WTC11 (cell line): ENCODE results near the gene POGLUT2. TPM values are rescaled to one million over a fixed set of nuclear protein-coding genes. Genes with fewer than 3 reads are reported as not detected.

Source experiments
- ATAC-seq: fragments of 200-7000 bp; cut with Tn5 transposase; 2 replicates; pipeline ENCODE4 v1.10.0; 2021; ENCODE audit warnings: mild to moderate bottlenecking, moderate library complexity
- CTCF ChIA-PET: fragments of 300-600 bp; sonication (Branson Sonifier 250); formaldehyde crosslinking; loops from one replicate; lab custom pipeline; 2021; ENCODE audit warnings: antibody characterized with exemption; lab: Charles Lee
- POLR2A ChIA-PET: fragments of 350-600 bp; sonication (Branson Sonifier 250); formaldehyde crosslinking; loops from one replicate; lab custom pipeline; 2021; ENCODE audit warnings: antibody characterized with exemption; lab: Charles Lee
- DNase-seq: peaks from one replicate; pipeline ENCODE4 v3.0.0; 2021; ENCODE audit warnings: low spot score
- H3K27ac Mint-ChIP-seq: 2 replicates; pipeline ENCODE4 v1.8.0; 2021; ENCODE audit warnings: mixed read lengths
- H3K27me3 Mint-ChIP-seq: 2 replicates; pipeline ENCODE4 v1.8.0; 2021; ENCODE audit warnings: low read depth, mild to moderate bottlenecking, moderate library complexity, mixed read lengths
- H3K36me3 Mint-ChIP-seq: 2 replicates; pipeline ENCODE4 v1.8.0; 2021; ENCODE audit warnings: mixed read lengths
- H3K4me1 Mint-ChIP-seq: 2 replicates; pipeline ENCODE4 v1.8.0; 2022; ENCODE audit warnings: mixed read lengths
- H3K4me3 Mint-ChIP-seq: 2 replicates; pipeline ENCODE4 v1.8.0; 2021; ENCODE audit warnings: mild to moderate bottlenecking, moderate library complexity, mixed read lengths
- H3K9me3 Mint-ChIP-seq: 2 replicates; pipeline ENCODE4 v1.8.0; 2021; ENCODE audit warnings: mixed read lengths
- ATF1 ChIP-seq: sonication (generic); formaldehyde crosslinking; IDR thresholded peaks from 2 replicates; pipeline ENCODE4 v1.8.1; 2023; ENCODE audit warnings: mild to moderate bottlenecking, moderate library complexity, missing genetic modification reagents
- CREM ChIP-seq: sonication (generic); formaldehyde crosslinking; IDR thresholded peaks from 2 replicates; pipeline ENCODE4 v1.8.1; 2022; ENCODE audit warnings: mild to moderate bottlenecking, missing genetic modification reagents, moderate library complexity
- GTF2I ChIP-seq: fragments of 250-450 bp; sonication (Bioruptor Pico); conservative IDR thresholded peaks from 2 replicates; pipeline ENCODE4 v1.4.0; 2021; ENCODE audit warnings: mild to moderate bottlenecking
- MXD4 ChIP-seq: fragments of 250-450 bp; sonication (Bioruptor Pico); IDR thresholded peaks from 2 replicates; pipeline ENCODE4 v1.8.0; 2021; ENCODE audit warnings: mild to moderate bottlenecking, moderate library complexity, borderline replicate concordance
- MYBL2 ChIP-seq: sonication (generic); formaldehyde crosslinking; IDR thresholded peaks from 2 replicates; pipeline ENCODE4 v1.8.1; 2023; ENCODE audit warnings: mild to moderate bottlenecking, moderate library complexity, missing genetic modification reagents
- NR1H2 ChIP-seq: sonication (generic); formaldehyde crosslinking; IDR thresholded peaks from 2 replicates; pipeline ENCODE4 v1.9.0; 2021; ENCODE audit warnings: mild to moderate bottlenecking, moderate library complexity, missing genetic modification reagents
- SMAD3 ChIP-seq: sonication (generic); formaldehyde crosslinking; IDR thresholded peaks from 2 replicates; pipeline ENCODE4 v1.8.0; 2022; ENCODE audit warnings: missing genetic modification reagents, mild to moderate bottlenecking, borderline replicate concordance
- SP1 ChIP-seq: sonication (generic); formaldehyde crosslinking; conservative IDR thresholded peaks from 2 replicates; pipeline ENCODE4 v1.8.1; 2022; ENCODE audit warnings: missing genetic modification reagents
- TCF7 ChIP-seq: sonication (generic); formaldehyde crosslinking; IDR thresholded peaks from 2 replicates; pipeline ENCODE4 v1.8.0; 2022; ENCODE audit warnings: mild to moderate bottlenecking, low read depth, missing genetic modification reagents, moderate library complexity
- ZNF121 ChIP-seq: sonication (generic); formaldehyde crosslinking; IDR thresholded peaks from 2 replicates; pipeline ENCODE4 v1.8.0; 2023; ENCODE audit warnings: missing genetic modification reagents
- ZNF396 ChIP-seq: fragments of 250-450 bp; sonication (Bioruptor Pico); IDR thresholded peaks from 2 replicates; pipeline ENCODE4 v1.8.0; 2021; ENCODE audit warnings: mild to moderate bottlenecking, moderate library complexity, borderline replicate concordance
- ZNF416 ChIP-seq: fragments of 250-450 bp; sonication (Bioruptor Pico); IDR thresholded peaks from 2 replicates; pipeline ENCODE4 v1.9.0; 2021; ENCODE audit warnings: mild to moderate bottlenecking, inconsistent platforms
- ZNF423 ChIP-seq: fragments of 250-450 bp; sonication (Bioruptor Pico); IDR thresholded peaks from 2 replicates; pipeline ENCODE4 v2.1.2; 2022; ENCODE audit warnings: mild to moderate bottlenecking, moderate library complexity
- total RNA-seq: library from RNA; stranded (reverse); gene quantifications from 3 replicates; pipeline ENCODE4 v1.2.3, GENCODE V29; 2021
- TF ChIP-seq, protein P1 (sequence below): fragments of 200-600 bp; IDR thresholded peaks from 2 replicates; pipeline ENCODE4 v1.8.0; 2022; ENCODE audit warnings: antibody characterized with exemption
- TF ChIP-seq, protein P2 (sequence below): sonication (generic); formaldehyde crosslinking; IDR thresholded peaks from 2 replicates; pipeline ENCODE4 v1.8.0; 2022; ENCODE audit warnings: mild to moderate bottlenecking, missing genetic modification reagents
- TF ChIP-seq, protein P3 (sequence below): fragments of 250-450 bp; sonication (Bioruptor Pico); IDR thresholded peaks from 2 replicates; pipeline ENCODE4 v1.8.0; 2021; ENCODE audit warnings: mild to moderate bottlenecking
- TF ChIP-seq, protein P4 (sequence below): fragments of 250-450 bp; sonication (Bioruptor Pico); IDR thresholded peaks from 2 replicates; pipeline ENCODE4 v2.1.2; 2022; ENCODE audit warnings: mild to moderate bottlenecking, moderate library complexity
- TF ChIP-seq, protein P5 (sequence below): fragments of 250-450 bp; sonication (Bioruptor Pico); IDR thresholded peaks from 2 replicates; pipeline ENCODE4 v1.9.0; 2021; ENCODE audit warnings: moderate library complexity, mild to moderate bottlenecking, inconsistent platforms, borderline replicate concordance
- TF ChIP-seq, protein P6 (sequence below): sonication (generic); formaldehyde crosslinking; IDR thresholded peaks from 2 replicates; pipeline ENCODE4 v1.8.1; 2022; ENCODE audit warnings: missing genetic modification reagents, borderline replicate concordance
- TF ChIP-seq, protein P7 (sequence below): sonication (generic); formaldehyde crosslinking; IDR thresholded peaks from 2 replicates; pipeline ENCODE4 v1.8.1; 2023; ENCODE audit warnings: mild to moderate bottlenecking, missing genetic modification reagents, borderline replicate concordance
- TF ChIP-seq, protein P8 (sequence below): sonication (generic); formaldehyde crosslinking; IDR thresholded peaks from 2 replicates; pipeline ENCODE4 v1.8.1; 2022; ENCODE audit warnings: mild to moderate bottlenecking, moderate library complexity, missing genetic modification reagents

POGLUT2 gene
- total RNA-seq, 1 experiment from 2014 or later: 17.2 TPM

DNA sequence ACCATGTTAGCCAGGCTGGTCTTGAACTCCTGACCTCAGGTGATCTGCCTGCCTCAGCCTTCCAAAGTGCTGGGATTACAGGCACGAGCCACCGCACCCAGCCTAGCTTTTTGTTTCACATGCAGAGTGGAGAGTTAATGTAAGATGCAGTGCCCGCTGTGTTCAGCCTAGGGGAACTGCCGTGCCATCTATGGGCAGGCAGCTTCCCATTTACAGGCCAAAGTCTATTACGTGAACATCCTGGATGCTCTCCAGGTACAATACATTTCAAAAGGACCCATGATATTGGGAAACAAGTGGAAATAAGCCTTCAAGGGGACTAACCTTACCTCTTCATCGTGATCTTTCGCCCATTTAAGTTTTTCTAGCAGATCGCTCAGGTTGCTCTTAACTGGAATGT is 10.1 kb downstream of the POGLUT2 start (continued):
- TF ChIP-seq, protein P1, sequence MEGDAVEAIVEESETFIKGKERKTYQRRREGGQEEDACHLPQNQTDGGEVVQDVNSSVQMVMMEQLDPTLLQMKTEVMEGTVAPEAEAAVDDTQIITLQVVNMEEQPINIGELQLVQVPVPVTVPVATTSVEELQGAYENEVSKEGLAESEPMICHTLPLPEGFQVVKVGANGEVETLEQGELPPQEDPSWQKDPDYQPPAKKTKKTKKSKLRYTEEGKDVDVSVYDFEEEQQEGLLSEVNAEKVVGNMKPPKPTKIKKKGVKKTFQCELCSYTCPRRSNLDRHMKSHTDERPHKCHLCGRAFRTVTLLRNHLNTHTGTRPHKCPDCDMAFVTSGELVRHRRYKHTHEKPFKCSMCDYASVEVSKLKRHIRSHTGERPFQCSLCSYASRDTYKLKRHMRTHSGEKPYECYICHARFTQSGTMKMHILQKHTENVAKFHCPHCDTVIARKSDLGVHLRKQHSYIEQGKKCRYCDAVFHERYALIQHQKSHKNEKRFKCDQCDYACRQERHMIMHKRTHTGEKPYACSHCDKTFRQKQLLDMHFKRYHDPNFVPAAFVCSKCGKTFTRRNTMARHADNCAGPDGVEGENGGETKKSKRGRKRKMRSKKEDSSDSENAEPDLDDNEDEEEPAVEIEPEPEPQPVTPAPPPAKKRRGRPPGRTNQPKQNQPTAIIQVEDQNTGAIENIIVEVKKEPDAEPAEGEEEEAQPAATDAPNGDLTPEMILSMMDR: no peak
- TF ChIP-seq ZNF396 (CRISPR knock-in tag) (no peak), GTF2I (CRISPR knock-in tag) (no peak), SP1 (no peak), MXD4 (CRISPR knock-in tag) (no peak), ZNF121 (CRISPR knock-in tag) (no peak), SMAD3 (CRISPR knock-in tag) (no peak)
- TF ChIP-seq, protein P2, sequence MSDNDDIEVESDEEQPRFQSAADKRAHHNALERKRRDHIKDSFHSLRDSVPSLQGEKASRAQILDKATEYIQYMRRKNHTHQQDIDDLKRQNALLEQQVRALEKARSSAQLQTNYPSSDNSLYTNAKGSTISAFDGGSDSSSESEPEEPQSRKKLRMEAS (CRISPR knock-in tag): no peak
- TF ChIP-seq, protein P3, sequence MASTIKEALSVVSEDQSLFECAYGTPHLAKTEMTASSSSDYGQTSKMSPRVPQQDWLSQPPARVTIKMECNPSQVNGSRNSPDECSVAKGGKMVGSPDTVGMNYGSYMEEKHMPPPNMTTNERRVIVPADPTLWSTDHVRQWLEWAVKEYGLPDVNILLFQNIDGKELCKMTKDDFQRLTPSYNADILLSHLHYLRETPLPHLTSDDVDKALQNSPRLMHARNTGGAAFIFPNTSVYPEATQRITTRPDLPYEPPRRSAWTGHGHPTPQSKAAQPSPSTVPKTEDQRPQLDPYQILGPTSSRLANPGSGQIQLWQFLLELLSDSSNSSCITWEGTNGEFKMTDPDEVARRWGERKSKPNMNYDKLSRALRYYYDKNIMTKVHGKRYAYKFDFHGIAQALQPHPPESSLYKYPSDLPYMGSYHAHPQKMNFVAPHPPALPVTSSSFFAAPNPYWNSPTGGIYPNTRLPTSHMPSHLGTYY (CRISPR knock-in tag): no peak
- TF ChIP-seq, protein P4, sequence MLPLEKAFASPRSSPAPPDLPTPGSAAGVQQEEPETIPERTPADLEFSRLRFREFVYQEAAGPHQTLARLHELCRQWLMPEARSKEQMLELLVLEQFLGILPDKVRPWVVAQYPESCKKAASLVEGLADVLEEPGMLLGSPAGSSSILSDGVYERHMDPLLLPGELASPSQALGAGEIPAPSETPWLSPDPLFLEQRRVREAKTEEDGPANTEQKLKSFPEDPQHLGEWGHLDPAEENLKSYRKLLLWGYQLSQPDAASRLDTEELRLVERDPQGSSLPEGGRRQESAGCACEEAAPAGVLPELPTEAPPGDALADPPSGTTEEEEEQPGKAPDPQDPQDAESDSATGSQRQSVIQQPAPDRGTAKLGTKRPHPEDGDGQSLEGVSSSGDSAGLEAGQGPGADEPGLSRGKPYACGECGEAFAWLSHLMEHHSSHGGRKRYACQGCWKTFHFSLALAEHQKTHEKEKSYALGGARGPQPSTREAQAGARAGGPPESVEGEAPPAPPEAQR: no peak
- TF ChIP-seq, protein P5, sequence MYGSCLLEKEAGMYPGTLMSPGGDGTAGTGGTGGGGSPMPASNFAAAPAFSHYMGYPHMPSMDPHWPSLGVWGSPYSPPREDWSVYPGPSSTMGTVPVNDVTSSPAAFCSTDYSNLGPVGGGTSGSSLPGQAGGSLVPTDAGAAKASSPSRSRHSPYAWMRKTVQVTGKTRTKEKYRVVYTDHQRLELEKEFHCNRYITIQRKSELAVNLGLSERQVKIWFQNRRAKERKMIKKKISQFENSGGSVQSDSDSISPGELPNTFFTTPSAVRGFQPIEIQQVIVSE (CRISPR knock-in tag): no peak

DNA sequence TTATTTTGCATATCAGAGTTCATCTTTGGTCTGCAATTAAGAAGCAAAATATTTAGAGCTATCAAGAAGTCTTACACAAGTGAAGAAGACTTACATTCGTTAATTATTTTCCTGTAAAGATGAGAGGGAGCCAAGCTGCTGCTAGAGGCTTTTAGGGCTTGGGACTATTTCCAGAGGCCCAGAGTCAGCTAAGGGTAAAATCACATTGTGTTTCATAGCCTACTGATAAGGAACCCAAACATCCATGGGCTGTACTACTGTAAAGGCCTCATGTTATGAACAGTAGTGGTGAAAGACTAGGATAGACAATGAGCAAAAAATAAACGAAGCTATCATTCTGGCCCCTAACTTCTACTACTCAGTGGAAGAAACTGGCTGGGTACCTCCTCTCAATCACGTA is 14.3 kb downstream of the POGLUT2 start:
- Mint-ChIP-seq H3K4me1 (peaks cover 15% of the 10 kb centered on the region), H3K9me3 (peaks cover 28% of the 10 kb centered on the region), H3K27me3 (no peaks in the 10 kb centered on the region), H3K36me3 (peaks cover 58% of the 10 kb centered on the region), H3K4me3 (no peak overlapping the region)
- ATAC-seq: no peak
- DNase-seq: no peak
- CTCF ChIA-PET: no interaction called here
- TF ChIP-seq, protein P5 (CRISPR knock-in tag): no peak
- no peak for TF ChIP-seq MYBL2
- TF ChIP-seq ZNF423 (CRISPR knock-in tag): no peak
- TF ChIP-seq SP1: no peak
- TF ChIP-seq SMAD3 (CRISPR knock-in tag): no peak
- TF ChIP-seq, all 79 proteins: peak for 0
- POLR2A ChIA-PET: no interaction called here
- H3K27ac Mint-ChIP-seq: no peak overlapping the region

DNA sequence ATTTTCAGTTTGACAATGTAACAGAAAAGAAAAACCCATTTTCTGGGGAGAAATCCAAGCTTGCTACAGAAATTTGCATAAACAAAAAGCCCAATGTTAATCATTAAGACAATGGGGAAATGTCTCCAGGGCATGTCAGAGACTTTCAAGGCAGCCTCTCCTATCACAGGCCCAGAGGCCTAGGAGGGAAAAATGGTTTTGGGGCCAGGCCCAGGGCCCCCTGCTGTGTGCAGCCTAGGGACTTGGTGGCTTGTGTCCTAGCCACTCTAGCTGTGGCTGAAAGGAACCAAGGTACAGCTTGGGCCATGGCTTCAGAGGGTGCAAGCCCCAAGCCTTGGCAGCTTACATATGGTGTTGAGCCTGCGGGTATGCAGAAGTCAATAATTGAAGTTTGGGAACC is 17.2 kb downstream of the POGLUT2 start:
- no peak for ATAC-seq
- CTCF ChIA-PET: no interaction called here
- peaks cover 39% of the 10 kb centered on the region for H3K36me3 Mint-ChIP-seq
- TF ChIP-seq, protein P6, sequence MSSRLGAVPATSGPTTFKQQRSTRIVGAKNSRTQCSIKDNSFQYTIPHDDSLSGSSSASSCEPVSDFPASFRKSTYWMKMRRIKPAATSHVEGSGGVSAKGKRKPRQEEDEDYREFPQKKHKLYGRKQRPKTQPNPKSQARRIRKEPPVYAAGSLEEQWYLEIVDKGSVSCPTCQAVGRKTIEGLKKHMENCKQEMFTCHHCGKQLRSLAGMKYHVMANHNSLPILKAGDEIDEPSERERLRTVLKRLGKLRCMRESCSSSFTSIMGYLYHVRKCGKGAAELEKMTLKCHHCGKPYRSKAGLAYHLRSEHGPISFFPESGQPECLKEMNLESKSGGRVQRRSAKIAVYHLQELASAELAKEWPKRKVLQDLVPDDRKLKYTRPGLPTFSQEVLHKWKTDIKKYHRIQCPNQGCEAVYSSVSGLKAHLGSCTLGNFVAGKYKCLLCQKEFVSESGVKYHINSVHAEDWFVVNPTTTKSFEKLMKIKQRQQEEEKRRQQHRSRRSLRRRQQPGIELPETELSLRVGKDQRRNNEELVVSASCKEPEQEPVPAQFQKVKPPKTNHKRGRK (CRISPR knock-in tag): no peak
- TF ChIP-seq CREM (CRISPR knock-in tag) (no peak), ZNF416 (CRISPR knock-in tag) (no peak), NR1H2 (no peak), TCF7 (CRISPR knock-in tag) (no peak), ATF1 (CRISPR knock-in tag) (no peak)
- TF ChIP-seq, protein P2 (CRISPR knock-in tag): no peak
- TF ChIP-seq, protein P7, sequence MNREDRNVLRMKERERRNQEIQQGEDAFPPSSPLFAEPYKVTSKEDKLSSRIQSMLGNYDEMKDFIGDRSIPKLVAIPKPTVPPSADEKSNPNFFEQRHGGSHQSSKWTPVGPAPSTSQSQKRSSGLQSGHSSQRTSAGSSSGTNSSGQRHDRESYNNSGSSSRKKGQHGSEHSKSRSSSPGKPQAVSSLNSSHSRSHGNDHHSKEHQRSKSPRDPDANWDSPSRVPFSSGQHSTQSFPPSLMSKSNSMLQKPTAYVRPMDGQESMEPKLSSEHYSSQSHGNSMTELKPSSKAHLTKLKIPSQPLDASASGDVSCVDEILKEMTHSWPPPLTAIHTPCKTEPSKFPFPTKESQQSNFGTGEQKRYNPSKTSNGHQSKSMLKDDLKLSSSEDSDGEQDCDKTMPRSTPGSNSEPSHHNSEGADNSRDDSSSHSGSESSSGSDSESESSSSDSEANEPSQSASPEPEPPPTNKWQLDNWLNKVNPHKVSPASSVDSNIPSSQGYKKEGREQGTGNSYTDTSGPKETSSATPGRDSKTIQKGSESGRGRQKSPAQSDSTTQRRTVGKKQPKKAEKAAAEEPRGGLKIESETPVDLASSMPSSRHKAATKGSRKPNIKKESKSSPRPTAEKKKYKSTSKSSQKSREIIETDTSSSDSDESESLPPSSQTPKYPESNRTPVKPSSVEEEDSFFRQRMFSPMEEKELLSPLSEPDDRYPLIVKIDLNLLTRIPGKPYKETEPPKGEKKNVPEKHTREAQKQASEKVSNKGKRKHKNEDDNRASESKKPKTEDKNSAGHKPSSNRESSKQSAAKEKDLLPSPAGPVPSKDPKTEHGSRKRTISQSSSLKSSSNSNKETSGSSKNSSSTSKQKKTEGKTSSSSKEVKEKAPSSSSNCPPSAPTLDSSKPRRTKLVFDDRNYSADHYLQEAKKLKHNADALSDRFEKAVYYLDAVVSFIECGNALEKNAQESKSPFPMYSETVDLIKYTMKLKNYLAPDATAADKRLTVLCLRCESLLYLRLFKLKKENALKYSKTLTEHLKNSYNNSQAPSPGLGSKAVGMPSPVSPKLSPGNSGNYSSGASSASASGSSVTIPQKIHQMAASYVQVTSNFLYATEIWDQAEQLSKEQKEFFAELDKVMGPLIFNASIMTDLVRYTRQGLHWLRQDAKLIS (CRISPR knock-in tag): no peak
- TF ChIP-seq, protein P8, sequence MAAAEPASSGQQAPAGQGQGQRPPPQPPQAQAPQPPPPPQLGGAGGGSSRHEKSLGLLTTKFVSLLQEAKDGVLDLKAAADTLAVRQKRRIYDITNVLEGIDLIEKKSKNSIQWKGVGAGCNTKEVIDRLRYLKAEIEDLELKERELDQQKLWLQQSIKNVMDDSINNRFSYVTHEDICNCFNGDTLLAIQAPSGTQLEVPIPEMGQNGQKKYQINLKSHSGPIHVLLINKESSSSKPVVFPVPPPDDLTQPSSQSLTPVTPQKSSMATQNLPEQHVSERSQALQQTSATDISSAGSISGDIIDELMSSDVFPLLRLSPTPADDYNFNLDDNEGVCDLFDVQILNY (CRISPR knock-in tag): no peak

More for the DNA sequence above, 17.2 kb downstream of the POGLUT2 start:
- POLR2A ChIA-PET: no interaction called here
- Mint-ChIP-seq H3K4me3 (no peak overlapping the region), H3K4me1 (peaks cover 15% of the 10 kb centered on the region), H3K9me3 (peaks cover 28% of the 10 kb centered on the region), H3K27me3 (no peaks in the 10 kb centered on the region), H3K27ac (no peak overlapping the region)
- DNase-seq: no peak
